Fibroblast of upper back skin (primary cell): ENCODE measurements around the gene TMEM41A.

Experiments
- DNase-seq: peaks from one replicate; pipeline ENCODE4 v3.0.0-alpha.2; 2013

Gene TMEM41A

GRCh38 chr3:185498503-185499396, at the start of gene TMEM41A:
Gene TMEM41A, minus strand, starts transcription at chr3:185499035. Its CDS starts 74 bp downstream, at chr3:185498961.
- DNase-seq = peak; percentile 85

- DNase-seq = no peak
These were observed 41.9 kb upstream of the TMEM41A start for GRCh38 chr3:185540695-185541094.

- DNase-seq = no peak
These were observed 41.1 kb upstream of the TMEM41A start for GRCh38 chr3:185539934-185540333.

- DNase-seq = peak; percentile 62
These were observed 38.6 kb upstream of the TMEM41A start for GRCh38 chr3:185537369-185537970.

GRCh38 chr3:185534511-185534910, 35.7 kb upstream of the TMEM41A start:
- DNase-seq = peak; percentile 3

GRCh38 chr3:185532901-185533300, 34.1 kb upstream of the TMEM41A start:
- no peak for DNase-seq

- no peak for DNase-seq
These were observed 32.0 kb upstream of the TMEM41A start for GRCh38 chr3:185530856-185531255.

GRCh38 chr3:185528532-185528931, 29.7 kb upstream of the TMEM41A start:
- DNase-seq = no peak

GRCh38 chr3:185527364-185527763, 28.5 kb upstream of the TMEM41A start:
- no peak for DNase-seq

- DNase-seq = no peak
These were observed 27.6 kb upstream of the TMEM41A start for GRCh38 chr3:185526349-185526951.

- DNase-seq = no peak
These were observed 22.7 kb upstream of the TMEM41A start for GRCh38 chr3:185521349-185522138.

GRCh38 chr3:185519021-185519420, 20.2 kb upstream of the TMEM41A start:
- DNase-seq = no peak

GRCh38 chr3:185517387-185518130, 18.7 kb upstream of the TMEM41A start:
- DNase-seq = no peak

GRCh38 chr3:185511711-185512110, 12.9 kb upstream of the TMEM41A start:
- no peak for DNase-seq

- DNase-seq = no peak
These were observed 9.6 kb upstream of the TMEM41A start for GRCh38 chr3:185508335-185508991.

GRCh38 chr3:185507883-185508282, 9.0 kb upstream of the TMEM41A start:
- no peak for DNase-seq

GRCh38 chr3:185504636-185505035, 5.8 kb upstream of the TMEM41A start:
- no peak for DNase-seq

GRCh38 chr3:185503521-185503920, 4.7 kb upstream of the TMEM41A start:
- DNase-seq = no peak

GRCh38 chr3:185502987-185503386, 4.2 kb upstream of the TMEM41A start:
- no peak for DNase-seq

GRCh38 chr3:185490241-185490640, 8.6 kb downstream of the TMEM41A start:
- no peak for DNase-seq

GRCh38 chr3:185489462-185489861, 9.4 kb downstream of the TMEM41A start:
- DNase-seq = no peak

- no peak for DNase-seq
These were observed 10.4 kb downstream of the TMEM41A start for GRCh38 chr3:185488465-185488864.
